ENCODE results near the gene DNAH1.

The DNAH1 gene

DNA sequence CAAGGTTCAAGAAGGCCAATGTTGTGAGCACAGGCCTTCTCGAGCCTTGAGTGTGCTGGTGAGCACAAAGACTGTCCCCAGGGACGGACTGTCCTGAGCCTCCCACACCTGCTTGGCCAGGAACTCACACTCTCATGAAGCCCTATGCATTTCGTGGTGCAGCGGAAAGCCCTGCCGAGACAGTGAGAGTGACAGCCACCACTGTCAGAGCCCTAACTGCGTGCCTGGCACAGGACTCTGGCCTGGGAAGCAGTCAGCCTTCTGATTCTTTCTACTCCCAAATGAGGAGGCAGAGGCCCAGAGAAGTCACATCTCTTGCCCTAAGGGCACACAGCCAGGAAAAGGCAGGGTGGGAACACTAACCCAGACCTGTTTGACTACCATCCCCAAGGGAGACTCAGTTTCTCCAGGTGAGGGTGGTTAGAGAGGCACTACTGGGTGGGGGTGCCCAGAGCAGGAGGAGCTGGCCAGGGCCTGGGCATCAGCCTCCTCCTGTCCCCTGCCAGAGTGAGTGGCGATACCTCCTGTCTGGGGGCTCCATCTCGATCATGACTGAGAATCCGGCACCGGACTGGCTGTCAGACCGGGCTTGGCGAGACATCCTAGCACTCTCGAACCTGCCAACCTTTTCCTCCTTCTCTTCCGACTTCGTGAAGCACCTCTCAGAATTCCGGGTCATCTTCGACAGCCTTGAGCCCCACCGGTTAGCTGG is 78.0 kb downstream of the DNAH1 start:
- in situ Hi-C loops (cut with MboI; ENCODE audit: low sequenced_read_pairs) = no loop called here
- Histone ChIP-seq H3K4me3 (no peak overlapping the region), H3K9me3 (no peaks in the 10 kb centered on the region), H3K4me1 (no peaks in the 10 kb centered on the region), H3K27me3 (ENCODE audit: low read depth) (no peaks in the 10 kb centered on the region), H3K36me3 (replicated peaks) (no peaks in the 10 kb centered on the region)
- no peak for DNase-seq (ENCODE audit: low spot score in 2 of 2)

DNA sequence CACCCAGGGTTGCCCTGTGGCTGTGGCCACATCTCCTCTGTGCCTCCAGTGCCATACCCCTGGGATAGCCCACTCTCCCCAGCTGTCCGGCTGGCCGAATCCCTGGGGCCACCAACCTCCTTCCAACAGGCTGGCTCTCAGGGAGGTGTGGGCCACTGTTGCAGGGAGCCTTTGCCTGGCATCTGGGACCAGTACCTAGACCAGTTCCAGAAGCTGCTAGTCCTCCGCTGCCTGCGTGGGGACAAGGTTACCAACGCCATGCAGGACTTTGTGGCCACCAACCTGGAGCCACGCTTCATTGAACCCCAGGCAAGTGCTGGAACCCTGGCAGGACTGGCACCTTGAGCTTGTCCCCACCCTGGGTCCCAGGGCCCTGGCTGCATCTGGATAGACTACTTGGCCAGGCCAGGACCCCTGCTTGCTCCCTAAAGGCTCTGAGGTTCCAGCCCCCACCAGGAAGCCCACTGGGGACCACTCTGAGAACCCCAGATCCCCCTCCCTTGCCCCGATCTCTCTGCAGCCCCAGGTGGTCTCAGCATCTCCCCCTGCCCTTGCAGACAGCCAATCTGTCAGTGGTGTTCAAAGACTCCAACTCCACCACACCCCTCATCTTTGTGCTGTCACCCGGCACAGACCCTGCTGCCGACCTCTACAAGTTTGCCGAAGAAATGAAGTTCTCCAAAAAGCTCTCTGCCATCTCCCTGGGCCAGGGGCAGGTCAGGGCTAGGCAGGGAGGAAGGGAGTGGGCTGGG is 78.8 kb downstream of the DNAH1 start:
- H3K9me3 ChIP-seq = no peaks in the 10 kb centered on the region
- in situ Hi-C loops (cut with MboI; ENCODE audit: low sequenced_read_pairs) = no loop called here
- no peak overlapping the region for H3K4me3 ChIP-seq
- no peaks in the 10 kb centered on the region for H3K27me3 ChIP-seq (ENCODE audit: low read depth)
- no peak for DNase-seq (ENCODE audit: low spot score in 2 of 2)
- no peaks in the 10 kb centered on the region; the same call in 1 of the 2 replicates for H3K36me3 ChIP-seq (replicated peaks)
- H3K4me1 ChIP-seq = no peaks in the 10 kb centered on the region

DNA sequence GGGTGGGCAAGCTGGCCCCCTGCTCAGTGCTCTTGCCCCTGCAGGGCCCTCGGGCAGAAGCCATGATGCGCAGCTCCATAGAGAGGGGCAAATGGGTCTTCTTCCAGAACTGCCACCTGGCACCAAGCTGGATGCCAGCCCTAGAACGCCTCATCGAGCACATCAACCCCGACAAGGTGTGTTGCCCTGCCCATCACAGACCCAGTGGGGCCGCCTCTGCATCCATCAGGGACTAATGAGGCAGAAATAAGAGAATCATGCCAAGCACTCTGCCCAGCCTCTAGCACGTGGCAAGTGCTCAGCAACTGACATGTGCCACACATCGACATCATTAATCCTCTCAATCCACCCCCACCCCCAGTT is 79.4 kb downstream of the DNAH1 start:
- DNase-seq (ENCODE audit: low spot score in 2 of 2) = no peak
- H3K36me3 ChIP-seq (replicated peaks) = no peaks in the 10 kb centered on the region; the same call in 1 of the 2 replicates
- H3K27me3 ChIP-seq (ENCODE audit: low read depth) = no peaks in the 10 kb centered on the region
- H3K4me1 ChIP-seq = no peaks in the 10 kb centered on the region
- in situ Hi-C loops (cut with MboI; ENCODE audit: low sequenced_read_pairs) = no loop called here
- H3K9me3 ChIP-seq = no peaks in the 10 kb centered on the region
- H3K4me3 ChIP-seq = no peak overlapping the region

DNA sequence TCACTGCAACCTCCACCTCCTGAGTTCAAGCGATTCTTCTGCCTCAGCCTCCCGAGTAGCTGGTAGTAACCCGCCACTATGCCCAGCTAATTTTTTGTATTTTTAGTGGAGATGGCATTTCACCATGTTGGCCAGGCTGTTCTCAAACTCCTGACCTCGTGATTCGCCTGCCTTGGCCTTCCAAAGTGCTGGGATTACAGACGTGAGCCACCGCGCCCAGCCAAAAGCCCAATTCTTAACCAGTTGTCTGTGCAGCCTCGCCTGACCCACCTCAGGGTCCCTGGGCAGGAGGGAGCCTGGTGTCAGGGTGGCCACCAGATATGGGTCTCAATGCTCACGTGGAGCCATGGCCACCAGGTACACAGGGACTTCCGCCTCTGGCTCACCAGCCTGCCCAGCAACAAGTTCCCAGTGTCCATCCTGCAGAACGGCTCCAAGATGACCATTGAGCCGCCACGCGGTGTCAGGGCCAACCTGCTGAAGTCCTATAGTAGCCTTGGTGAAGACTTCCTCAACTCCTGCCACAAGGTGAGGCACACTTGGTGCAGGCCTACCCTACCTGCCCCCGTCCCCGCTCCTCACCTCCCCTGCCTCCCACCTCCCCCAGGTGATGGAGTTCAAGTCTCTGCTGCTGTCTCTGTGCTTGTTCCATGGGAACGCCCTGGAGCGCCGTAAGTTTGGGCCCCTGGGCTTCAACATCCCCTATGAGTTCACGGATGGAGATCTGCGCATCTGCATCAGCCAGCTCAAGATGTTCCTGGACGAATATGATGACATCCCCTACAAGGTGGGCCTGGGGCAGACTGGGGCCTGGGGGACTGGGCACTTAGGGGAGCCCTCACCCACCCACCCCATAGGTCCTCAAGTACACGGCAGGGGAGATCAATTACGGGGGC is 80.1 kb downstream of the DNAH1 start:
- no peak for DNase-seq (ENCODE audit: low spot score in 2 of 2)
- no peak overlapping the region for H3K4me3 ChIP-seq
- no peaks in the 10 kb centered on the region for H3K27me3 ChIP-seq (ENCODE audit: low read depth)
- in situ Hi-C loops (cut with MboI; ENCODE audit: low sequenced_read_pairs) = no loop called here
- no peaks in the 10 kb centered on the region for H3K4me1 ChIP-seq
- peaks cover 6% of the 10 kb centered on the region for H3K36me3 ChIP-seq (replicated peaks)
- no peaks in the 10 kb centered on the region for H3K9me3 ChIP-seq

DNA sequence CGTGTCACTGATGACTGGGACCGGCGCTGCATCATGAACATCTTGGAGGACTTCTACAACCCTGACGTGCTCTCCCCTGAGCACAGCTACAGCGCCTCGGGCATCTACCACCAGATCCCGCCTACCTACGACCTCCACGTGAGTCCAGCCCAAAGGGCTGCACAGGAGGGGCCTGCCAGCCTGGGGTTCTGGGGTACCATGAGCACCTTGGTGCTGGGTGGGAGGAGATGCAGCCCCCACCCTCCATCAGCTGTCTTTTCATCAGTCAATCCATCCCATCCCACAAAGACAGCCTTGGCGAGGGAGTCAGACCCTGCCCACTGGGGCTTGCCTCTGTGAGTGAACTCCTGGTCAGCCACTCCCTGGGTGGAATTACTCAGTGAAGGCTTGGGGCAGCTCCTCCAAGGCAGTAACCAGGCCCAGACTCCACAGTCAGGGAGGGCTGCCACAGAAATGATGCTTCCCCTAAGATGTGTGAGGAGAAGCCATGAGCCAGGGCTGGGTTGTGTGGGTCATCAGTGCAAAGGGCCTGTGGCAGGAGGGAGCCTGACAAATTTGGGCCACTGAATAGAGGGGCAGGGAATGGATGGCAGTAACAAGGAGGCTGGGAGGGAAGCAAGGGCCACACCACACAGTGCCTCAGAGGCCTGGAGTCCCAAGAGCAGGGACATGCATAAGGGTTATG is 80.9 kb downstream of the DNAH1 start:
- in situ Hi-C loops (cut with MboI; ENCODE audit: low sequenced_read_pairs) = no loop called here
- Histone ChIP-seq H3K4me3 (no peak overlapping the region), H3K4me1 (no peaks in the 10 kb centered on the region), H3K9me3 (no peaks in the 10 kb centered on the region), H3K36me3 (replicated peaks) (peaks cover 14% of the 10 kb centered on the region), H3K27me3 (ENCODE audit: low read depth) (no peaks in the 10 kb centered on the region)
- DNase-seq (ENCODE audit: low spot score in 2 of 2) = no peak

DNA sequence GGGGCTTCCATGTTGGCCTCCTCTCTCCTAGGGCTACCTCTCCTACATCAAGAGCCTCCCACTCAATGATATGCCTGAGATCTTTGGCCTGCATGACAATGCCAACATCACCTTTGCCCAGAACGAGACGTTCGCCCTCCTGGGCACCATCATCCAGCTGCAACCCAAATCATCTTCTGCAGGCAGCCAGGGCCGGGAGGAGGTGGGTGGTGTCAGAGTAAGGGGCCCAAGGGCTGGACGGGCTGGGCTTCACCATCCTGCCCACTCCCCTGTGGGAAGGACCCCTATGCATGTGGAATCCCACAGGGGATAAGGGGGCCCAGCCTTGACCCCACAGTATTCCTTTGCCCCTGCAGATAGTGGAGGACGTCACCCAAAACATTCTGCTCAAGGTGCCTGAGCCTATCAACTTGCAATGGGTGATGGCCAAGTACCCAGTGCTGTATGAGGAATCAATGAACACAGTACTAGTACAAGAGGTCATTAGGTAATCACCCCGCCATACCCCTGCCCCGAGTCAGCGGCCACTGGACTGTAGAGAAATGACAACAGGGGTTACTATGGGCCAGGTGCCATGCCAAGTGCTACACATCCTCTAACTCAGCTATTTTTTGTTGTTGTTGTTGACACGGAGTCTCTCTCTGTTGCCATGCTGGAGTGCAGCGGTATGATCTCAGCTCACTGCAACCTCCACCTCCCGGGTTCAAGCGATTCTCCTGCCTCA is 81.7 kb downstream of the DNAH1 start:
- no peak for DNase-seq (ENCODE audit: low spot score in 2 of 2)
- Histone ChIP-seq H3K4me1 (no peaks in the 10 kb centered on the region), H3K36me3 (replicated peaks) (peaks cover 21% of the 10 kb centered on the region), H3K4me3 (no peak overlapping the region), H3K9me3 (no peaks in the 10 kb centered on the region), H3K27me3 (ENCODE audit: low read depth) (no peaks in the 10 kb centered on the region)
- in situ Hi-C loops (cut with MboI; ENCODE audit: low sequenced_read_pairs) = no loop called here

DNA sequence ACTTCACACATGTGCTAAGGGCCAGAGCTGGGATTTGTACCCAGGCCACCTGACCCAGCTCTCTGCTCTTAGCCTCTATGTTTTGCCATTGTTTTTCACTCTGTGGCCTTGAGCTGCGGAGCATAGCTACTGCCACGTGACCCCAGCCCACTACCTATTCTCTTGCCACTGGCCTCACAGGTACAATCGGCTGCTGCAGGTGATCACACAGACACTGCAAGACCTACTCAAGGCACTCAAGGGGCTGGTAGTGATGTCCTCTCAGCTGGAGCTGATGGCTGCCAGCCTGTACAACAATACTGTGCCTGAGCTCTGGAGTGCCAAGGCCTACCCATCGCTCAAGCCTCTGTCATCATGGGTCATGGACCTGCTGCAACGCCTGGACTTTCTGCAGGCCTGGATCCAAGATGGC is 82.6 kb downstream of the DNAH1 start:
- Histone ChIP-seq H3K9me3 (no peaks in the 10 kb centered on the region), H3K27me3 (ENCODE audit: low read depth) (no peaks in the 10 kb centered on the region), H3K36me3 (replicated peaks) (peaks cover 30% of the 10 kb centered on the region), H3K4me1 (no peaks in the 10 kb centered on the region), H3K4me3 (no peak overlapping the region)
- no peak for DNase-seq (ENCODE audit: low spot score in 2 of 2)
- in situ Hi-C loops (cut with MboI; ENCODE audit: low sequenced_read_pairs) = no loop called here

DNA sequence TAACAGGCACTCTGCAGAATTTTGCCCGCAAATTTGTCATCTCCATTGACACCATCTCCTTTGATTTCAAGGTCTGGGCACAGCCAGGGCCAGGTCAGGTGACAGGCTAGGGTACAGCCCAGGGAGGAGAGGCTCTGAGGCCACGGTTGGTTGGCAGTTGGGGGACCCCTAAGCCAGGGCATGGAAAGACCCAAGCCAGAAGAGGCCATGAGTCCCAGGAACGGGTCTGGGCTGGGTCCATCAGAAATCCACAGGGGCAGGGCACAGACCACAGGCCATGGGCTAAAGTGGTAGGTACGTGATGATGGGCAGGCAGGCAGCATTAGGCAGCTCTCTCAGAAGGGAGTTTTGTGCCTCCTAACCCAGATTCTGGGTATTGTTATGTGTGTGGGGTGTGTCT is 83.0 kb downstream of the DNAH1 start:
- Histone ChIP-seq H3K4me1 (no peaks in the 10 kb centered on the region), H3K9me3 (no peaks in the 10 kb centered on the region), H3K27me3 (ENCODE audit: low read depth) (no peaks in the 10 kb centered on the region), H3K36me3 (replicated peaks) (peaks cover 34% of the 10 kb centered on the region), H3K4me3 (no peak overlapping the region)
- in situ Hi-C loops (cut with MboI; ENCODE audit: low sequenced_read_pairs) = no loop called here
- no peak for DNase-seq (ENCODE audit: low spot score in 2 of 2)

DNA sequence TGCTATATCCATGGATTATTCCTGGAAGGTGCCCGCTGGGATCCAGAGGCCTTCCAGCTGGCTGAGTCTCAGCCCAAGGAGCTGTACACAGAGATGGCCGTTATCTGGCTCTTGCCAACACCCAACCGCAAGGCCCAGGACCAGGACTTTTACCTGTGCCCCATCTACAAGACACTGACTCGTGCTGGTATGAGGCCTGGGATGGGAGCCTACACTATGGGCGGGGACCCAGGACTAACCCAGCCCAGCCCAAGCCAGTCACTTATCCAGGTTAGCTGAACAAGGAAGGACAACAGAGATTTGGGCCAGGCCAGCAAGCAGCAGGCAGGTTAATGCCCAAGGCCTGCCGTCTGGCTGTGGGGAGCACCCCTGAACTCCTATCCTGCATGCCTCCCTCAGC is 83.5 kb downstream of the DNAH1 start:
- in situ Hi-C loops (cut with MboI; ENCODE audit: low sequenced_read_pairs) = no loop called here
- no peaks in the 10 kb centered on the region for H3K9me3 ChIP-seq
- no peak overlapping the region for H3K4me3 ChIP-seq
- no peaks in the 10 kb centered on the region for H3K4me1 ChIP-seq
- no peaks in the 10 kb centered on the region for H3K27me3 ChIP-seq (ENCODE audit: low read depth)
- H3K36me3 ChIP-seq (replicated peaks) = peaks cover 39% of the 10 kb centered on the region
- no peak for DNase-seq (ENCODE audit: low spot score in 2 of 2)

DNA sequence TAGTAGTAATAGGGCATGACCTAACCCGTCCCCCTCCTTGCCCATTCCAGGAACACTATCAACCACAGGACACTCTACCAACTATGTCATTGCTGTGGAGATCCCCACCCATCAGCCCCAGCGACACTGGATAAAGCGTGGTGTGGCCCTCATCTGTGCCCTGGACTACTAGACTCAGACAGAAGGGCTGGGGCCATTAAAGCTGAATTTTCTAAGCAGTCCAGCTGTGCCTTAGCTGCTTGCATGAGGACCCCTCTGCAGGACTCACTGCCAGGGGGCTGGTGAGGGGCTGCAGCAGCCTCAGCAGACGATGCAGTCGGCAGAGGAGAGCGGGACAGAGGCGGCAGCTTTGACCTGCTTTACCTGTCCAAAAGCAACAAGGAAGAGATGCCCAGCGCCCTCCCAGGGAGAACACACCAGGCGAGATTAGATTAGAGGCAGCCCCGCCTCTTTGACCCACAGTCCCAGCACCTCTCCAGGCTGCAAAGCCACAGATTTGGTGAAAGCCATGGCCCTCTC is 84.2 kb downstream of the DNAH1 start:
- Histone ChIP-seq H3K9me3 (no peaks in the 10 kb centered on the region), H3K4me3 (no peak overlapping the region), H3K4me1 (no peaks in the 10 kb centered on the region), H3K27me3 (ENCODE audit: low read depth) (no peaks in the 10 kb centered on the region), H3K36me3 (replicated peaks) (peaks cover 45% of the 10 kb centered on the region)
- DNase-seq (ENCODE audit: low spot score in 2 of 2) = no peak
- in situ Hi-C loops (cut with MboI; ENCODE audit: low sequenced_read_pairs) = no loop called here

DNA sequence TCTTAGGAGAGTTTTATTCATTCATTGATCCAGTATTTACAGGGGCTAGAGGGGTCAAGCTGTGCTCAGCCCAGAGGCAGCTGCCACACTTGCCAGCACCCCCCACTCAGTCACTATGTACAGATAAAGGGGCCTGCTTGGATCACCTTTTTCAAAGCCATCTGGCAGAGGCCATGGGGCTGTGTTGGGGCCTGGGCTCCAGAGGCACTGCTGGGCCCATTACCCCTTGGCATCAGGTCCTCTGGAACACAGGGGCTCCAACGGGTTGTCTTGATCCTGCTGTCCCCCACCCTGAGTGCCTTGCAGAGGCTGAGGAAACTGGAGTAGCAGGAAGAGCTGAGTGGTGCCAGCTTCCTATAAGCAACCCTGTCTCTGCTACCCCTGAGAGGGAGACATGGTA is 84.9 kb downstream of the DNAH1 start:
- DNase-seq (ENCODE audit: low spot score in 2 of 2) = no peak
- in situ Hi-C loops (cut with MboI; ENCODE audit: low sequenced_read_pairs) = no loop called here
- Histone ChIP-seq H3K4me3 (no peak overlapping the region), H3K27me3 (ENCODE audit: low read depth) (no peaks in the 10 kb centered on the region), H3K36me3 (replicated peaks) (peaks cover 51% of the 10 kb centered on the region), H3K4me1 (no peaks in the 10 kb centered on the region), H3K9me3 (no peaks in the 10 kb centered on the region)

DNA sequence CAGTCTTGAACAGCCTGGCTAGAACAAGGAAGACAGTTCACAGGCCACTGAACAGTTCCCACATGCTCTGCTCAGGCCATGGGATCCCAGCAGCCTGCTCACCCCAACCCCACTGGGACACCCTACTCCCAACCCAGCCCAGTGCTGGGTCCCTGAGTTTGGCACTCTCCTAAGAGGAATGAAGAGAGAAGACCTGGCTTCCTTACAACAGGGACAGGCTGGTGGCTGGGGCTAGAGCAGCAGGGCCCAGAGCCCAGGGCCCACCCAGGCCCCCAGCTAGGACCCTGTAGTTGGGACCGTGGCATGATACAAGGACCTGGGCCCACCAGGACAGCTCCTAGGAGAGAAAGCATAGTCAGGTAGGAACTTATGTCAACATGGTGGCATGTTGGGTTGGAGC is 85.4 kb downstream of the DNAH1 start:
- Histone ChIP-seq H3K4me3 (no peak overlapping the region), H3K36me3 (replicated peaks) (peaks cover 56% of the 10 kb centered on the region), H3K9me3 (no peaks in the 10 kb centered on the region), H3K4me1 (no peaks in the 10 kb centered on the region), H3K27me3 (ENCODE audit: low read depth) (no peaks in the 10 kb centered on the region)
- DNase-seq (ENCODE audit: low spot score in 2 of 2) = no peak
- in situ Hi-C loops (cut with MboI; ENCODE audit: low sequenced_read_pairs) = no loop called here

DNA sequence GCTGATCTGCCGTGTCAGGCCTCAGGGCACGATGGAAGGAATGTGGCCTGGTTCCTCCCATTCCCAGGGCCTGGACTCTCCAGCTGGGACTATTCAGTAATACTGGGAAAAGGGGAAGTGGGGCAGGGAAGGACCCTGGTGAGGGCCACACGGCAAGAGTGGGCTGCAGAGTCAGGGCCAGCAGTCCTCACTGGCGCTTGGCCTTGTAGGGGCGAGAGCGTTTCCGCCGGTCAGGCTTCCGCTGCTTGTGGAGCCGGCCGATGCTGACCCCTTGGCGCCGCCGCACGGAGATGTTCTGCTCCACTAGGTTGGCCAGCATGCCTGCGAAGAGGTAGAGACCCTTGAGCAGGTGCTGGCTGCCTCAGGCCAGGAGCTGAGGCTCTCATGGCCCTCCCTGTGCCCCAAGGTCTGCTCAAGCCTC is 86.0 kb downstream of the DNAH1 start:
- no peaks in the 10 kb centered on the region for H3K4me1 ChIP-seq
- DNase-seq (ENCODE audit: low spot score in 2 of 2) = no peak
- H3K9me3 ChIP-seq = no peaks in the 10 kb centered on the region
- in situ Hi-C loops (cut with MboI; ENCODE audit: low sequenced_read_pairs) = no loop called here
- H3K4me3 ChIP-seq = no peak overlapping the region
- H3K36me3 ChIP-seq (replicated peaks) = peaks cover 62% of the 10 kb centered on the region
- H3K27me3 ChIP-seq (ENCODE audit: low read depth) = no peaks in the 10 kb centered on the region

Data from HAP-1 (cell line).